C4-2B (cell line): ENCODE data around the gene CPSF4L.

Experiments used
- ZFX ChIP-seq: fragments of 450-650 bp; IDR thresholded peaks from 2 replicates; pipeline ENCODE4 v1.6.1; 2017
- TF ChIP-seq, protein P1 (sequence below): fragments of 450-650 bp; conservative IDR thresholded peaks from 2 replicates; pipeline ENCODE4 v1.5.1; 2017; ENCODE audit warnings: mild to moderate bottlenecking

DNA sequence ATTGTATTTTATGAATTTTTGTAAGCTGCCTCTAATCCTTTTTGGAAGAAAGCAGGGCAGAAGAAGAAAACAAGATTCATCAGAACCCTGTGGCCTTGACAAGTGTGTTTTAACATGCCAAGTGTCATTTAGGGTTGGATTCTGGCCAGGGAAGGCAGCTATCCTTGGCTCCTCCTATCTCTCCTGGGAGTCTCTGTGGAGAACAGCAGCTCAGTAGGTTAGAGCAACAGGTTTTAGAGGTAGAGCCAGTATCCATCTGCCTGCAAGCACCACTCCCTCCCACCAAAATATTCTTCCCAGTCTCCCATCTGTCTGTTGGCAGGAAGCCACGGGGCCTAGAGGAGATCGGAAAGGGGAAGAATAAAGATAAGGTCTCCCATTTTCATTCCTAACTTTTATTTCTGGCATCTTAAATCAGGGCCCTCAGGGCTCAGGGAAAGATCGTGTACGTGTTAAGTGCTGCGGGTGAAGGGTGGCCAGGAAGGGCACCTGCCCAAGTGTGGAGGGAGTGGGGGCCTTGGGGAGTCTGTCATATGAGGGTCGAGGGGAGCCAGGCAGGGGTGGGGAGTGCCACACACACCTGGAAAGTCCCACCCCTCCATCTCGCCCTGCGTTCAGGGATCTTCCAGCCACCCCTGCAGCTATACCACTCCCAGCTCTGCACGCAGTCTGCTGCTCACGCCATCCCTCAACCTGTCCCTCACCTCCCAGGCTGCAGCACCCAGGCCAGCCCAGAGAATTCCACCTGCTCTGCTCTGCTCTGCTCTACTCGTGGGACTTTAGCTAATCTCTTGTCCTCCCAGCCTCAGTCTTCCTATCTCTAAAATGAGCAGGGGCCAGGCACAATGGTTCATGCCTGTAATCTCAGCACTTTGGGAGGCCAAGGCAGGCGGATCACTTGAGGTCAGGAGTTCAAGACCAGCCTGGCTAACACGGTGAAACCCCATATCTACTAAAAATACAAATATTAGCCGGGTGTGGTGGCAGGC is 17.1 kb upstream of the CPSF4L start:
- TF ChIP-seq, protein P1, sequence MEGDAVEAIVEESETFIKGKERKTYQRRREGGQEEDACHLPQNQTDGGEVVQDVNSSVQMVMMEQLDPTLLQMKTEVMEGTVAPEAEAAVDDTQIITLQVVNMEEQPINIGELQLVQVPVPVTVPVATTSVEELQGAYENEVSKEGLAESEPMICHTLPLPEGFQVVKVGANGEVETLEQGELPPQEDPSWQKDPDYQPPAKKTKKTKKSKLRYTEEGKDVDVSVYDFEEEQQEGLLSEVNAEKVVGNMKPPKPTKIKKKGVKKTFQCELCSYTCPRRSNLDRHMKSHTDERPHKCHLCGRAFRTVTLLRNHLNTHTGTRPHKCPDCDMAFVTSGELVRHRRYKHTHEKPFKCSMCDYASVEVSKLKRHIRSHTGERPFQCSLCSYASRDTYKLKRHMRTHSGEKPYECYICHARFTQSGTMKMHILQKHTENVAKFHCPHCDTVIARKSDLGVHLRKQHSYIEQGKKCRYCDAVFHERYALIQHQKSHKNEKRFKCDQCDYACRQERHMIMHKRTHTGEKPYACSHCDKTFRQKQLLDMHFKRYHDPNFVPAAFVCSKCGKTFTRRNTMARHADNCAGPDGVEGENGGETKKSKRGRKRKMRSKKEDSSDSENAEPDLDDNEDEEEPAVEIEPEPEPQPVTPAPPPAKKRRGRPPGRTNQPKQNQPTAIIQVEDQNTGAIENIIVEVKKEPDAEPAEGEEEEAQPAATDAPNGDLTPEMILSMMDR: no peak
- no peak for TF ChIP-seq ZFX
